ENCODE results near the gene PTGIS.

- no peak for TF ChIP-seq EZH2 (IDR thresholded peaks at IDR 0.05; ENCODE audit: insufficient read depth, poor library complexity, severe bottlenecking)
- no peak for TF ChIP-seq EZH2phosphoT487 (IDR thresholded peaks at IDR 0.05; ENCODE audit: insufficient read depth, low read depth)
These were observed 1.3 kb downstream of the PTGIS start for GRCh38 chr20:49566401-49567364.
